ENCODE measurements around the gene GPR22.

Gene GPR22

GRCh38 chr7:107469929-107470328 lies at the start of gene GPR22:
Gene GPR22 (plus strand): TSS chr7:107470057. CDS start chr7:107474061, 4,004 bp downstream.
- DNase-seq = no peak
- intact Hi-C loops (cut with DNase I; ENCODE audit: low total_unique reads) = no loop called here
- H3K36me3 ChIP-seq = no peaks in the 10 kb centered on the region
- no peak within 1 kb of the TSS for H3K27ac ChIP-seq
- no peak within 1 kb of the TSS for H3K4me3 ChIP-seq
- no peaks in the 10 kb centered on the region for H3K4me1 ChIP-seq
- no peaks in the 10 kb centered on the region for H3K27me3 ChIP-seq
- TF ChIP-seq, protein P1, sequence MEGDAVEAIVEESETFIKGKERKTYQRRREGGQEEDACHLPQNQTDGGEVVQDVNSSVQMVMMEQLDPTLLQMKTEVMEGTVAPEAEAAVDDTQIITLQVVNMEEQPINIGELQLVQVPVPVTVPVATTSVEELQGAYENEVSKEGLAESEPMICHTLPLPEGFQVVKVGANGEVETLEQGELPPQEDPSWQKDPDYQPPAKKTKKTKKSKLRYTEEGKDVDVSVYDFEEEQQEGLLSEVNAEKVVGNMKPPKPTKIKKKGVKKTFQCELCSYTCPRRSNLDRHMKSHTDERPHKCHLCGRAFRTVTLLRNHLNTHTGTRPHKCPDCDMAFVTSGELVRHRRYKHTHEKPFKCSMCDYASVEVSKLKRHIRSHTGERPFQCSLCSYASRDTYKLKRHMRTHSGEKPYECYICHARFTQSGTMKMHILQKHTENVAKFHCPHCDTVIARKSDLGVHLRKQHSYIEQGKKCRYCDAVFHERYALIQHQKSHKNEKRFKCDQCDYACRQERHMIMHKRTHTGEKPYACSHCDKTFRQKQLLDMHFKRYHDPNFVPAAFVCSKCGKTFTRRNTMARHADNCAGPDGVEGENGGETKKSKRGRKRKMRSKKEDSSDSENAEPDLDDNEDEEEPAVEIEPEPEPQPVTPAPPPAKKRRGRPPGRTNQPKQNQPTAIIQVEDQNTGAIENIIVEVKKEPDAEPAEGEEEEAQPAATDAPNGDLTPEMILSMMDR (IDR thresholded peaks at IDR 0.05) = no peak
- H3K9me3 ChIP-seq = no peaks in the 10 kb centered on the region

- Histone ChIP-seq H3K4me3 (no peak overlapping the region), H3K4me1 (peaks cover 0 to 10% (median 1%) of the 10 kb centered on the region in 4 donors), H3K27me3 (no peaks in the 10 kb centered on the region), H3K36me3 (no peaks in the 10 kb centered on the region), H3K9me3 (no peaks in the 10 kb centered on the region), H3K27ac (no peak overlapping the region)
- intact Hi-C loops (cut with DNase I; ENCODE audit: low total_unique reads) = no loop called here
- TF ChIP-seq, protein P1 (IDR thresholded peaks at IDR 0.05) = no peak
- no peak for DNase-seq
Measured at GRCh38 chr7:107427462-107427861, 42.4 kb upstream of the GPR22 start.

- Histone ChIP-seq H3K27me3 (no peaks in the 10 kb centered on the region), H3K4me1 (peaks cover 0 to 13% (median 1%) of the 10 kb centered on the region in 4 donors), H3K4me3 (no peak overlapping the region), H3K27ac (no peak overlapping the region), H3K9me3 (no peaks in the 10 kb centered on the region), H3K36me3 (no peaks in the 10 kb centered on the region)
- DNase-seq = no peak
- TF ChIP-seq, protein P1 (IDR thresholded peaks at IDR 0.05) = no peak
- intact Hi-C loops (cut with DNase I; ENCODE audit: low total_unique reads) = no loop called here
Measured at GRCh38 chr7:107428642-107429041, 41.2 kb upstream of the GPR22 start.

DNA sequence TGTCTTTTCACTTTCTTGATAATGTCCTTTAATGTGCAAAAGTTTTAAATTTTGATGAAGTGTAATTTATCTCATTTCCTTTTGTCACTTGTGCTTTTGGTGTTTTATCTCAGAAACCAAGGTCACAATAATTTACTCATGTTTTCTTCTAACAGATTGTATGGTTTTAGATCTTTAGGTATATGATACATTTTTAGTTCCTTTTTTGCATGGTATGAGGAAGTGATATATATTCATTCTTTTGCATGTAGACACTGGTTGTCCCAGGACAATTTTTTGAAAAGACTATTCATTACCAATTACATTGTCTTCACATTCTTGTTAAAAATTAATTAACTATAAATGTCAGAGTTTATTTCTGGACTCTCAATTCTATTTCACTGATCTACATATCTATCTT lies 39.8 kb upstream of the GPR22 start:
- Histone ChIP-seq H3K4me1 (peaks cover 0 to 13% (median 1%) of the 10 kb centered on the region in 4 donors), H3K36me3 (no peaks in the 10 kb centered on the region), H3K27me3 (no peaks in the 10 kb centered on the region), H3K9me3 (no peaks in the 10 kb centered on the region), H3K4me3 (no peak overlapping the region), H3K27ac (no peak overlapping the region)
- TF ChIP-seq, protein P1 (IDR thresholded peaks at IDR 0.05) = no peak
- intact Hi-C loops (cut with DNase I; ENCODE audit: low total_unique reads) = no loop called here
- DNase-seq = no peak

DNA sequence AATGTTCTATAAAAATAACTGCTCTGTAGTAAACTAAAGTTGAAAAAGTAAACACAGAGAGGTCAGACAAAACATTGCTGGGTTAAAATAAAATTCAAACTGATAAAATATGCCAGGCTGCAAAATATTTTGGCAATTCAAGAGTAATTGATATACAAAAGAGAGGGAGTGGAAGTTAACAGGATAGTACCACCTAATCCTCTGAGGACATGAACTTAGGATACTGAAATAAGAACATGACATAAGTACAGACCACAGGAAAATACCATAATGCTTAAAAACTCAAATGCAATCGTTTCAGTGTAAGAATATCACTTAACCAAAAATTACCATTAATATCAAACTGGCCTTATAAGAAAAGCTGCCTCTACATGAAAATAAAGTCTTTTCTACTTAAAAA lies 37.6 kb upstream of the GPR22 start:
- Histone ChIP-seq H3K27me3 (no peaks in the 10 kb centered on the region), H3K36me3 (no peaks in the 10 kb centered on the region), H3K9me3 (no peaks in the 10 kb centered on the region), H3K4me1 (peaks cover 0 to 13% (median 1%) of the 10 kb centered on the region in 4 donors), H3K27ac (no peak overlapping the region), H3K4me3 (no peak overlapping the region)
- TF ChIP-seq, protein P1 (IDR thresholded peaks at IDR 0.05) = no peak
- intact Hi-C loops (cut with DNase I; ENCODE audit: low total_unique reads) = no loop called here
- DNase-seq = no peak

DNA sequence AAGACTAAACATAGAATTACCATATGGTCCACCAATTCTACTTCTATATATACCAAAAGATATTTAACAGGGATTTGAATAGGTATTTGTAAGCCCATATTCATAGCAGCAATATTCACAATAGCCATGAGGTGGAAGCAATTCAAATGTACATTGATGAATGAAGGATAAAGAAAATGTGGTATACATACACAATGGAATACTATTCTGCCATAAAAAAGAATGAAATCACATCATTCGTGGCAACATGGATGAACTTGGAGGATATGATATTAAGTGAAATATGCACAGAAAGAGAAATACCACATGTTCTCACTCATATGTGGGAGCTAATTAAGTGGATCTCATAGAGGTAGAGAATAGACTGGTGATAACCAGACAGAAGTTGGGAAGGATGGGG lies 34.1 kb upstream of the GPR22 start:
- Histone ChIP-seq H3K36me3 (no peaks in the 10 kb centered on the region), H3K4me1 (peaks cover 0 to 13% (median 1%) of the 10 kb centered on the region in 4 donors), H3K4me3 (no peak overlapping the region), H3K9me3 (no peaks in the 10 kb centered on the region), H3K27ac (no peak overlapping the region), H3K27me3 (no peaks in the 10 kb centered on the region)
- intact Hi-C loops (cut with DNase I; ENCODE audit: low total_unique reads) = no loop called here
- no peak for DNase-seq
- TF ChIP-seq, protein P1 (IDR thresholded peaks at IDR 0.05) = no peak

Measured in tibial artery (tissue), 4 donors.